ENCODE data around the gene FAM174C. TPM values are rescaled to one million over a fixed set of nuclear protein-coding genes. Genes with fewer than 3 reads are reported as not detected.
"Not testable (repeated sequence)": the region's sequence is repeated elsewhere in the genome, so short reads cannot be mapped to it uniquely, and the experiment has no call there.

The FAM174C gene
- total RNA-seq, 2 experiments from 2014 or later, result 74.8 to 76.1 TPM

GRCh38 chr19:1239796-1240737 is 35.3 kb upstream of the FAM174C start:
- peak; percentile 94 for DNase-seq
- H3K36me3 Mint-ChIP-seq, result no peaks in the 10 kb centered on the region
- peaks cover 9% of the 10 kb centered on the region for H3K27me3 Mint-ChIP-seq
- H3K4me1 Mint-ChIP-seq (ENCODE audit: low read depth), result peaks cover 37% of the 10 kb centered on the region
- no peaks in the 10 kb centered on the region for H3K9me3 Mint-ChIP-seq
- no peak overlapping the region for H3K4me3 Mint-ChIP-seq
- H3K27ac Mint-ChIP-seq, result no peak overlapping the region
- ChIA-PET CTCF (interaction anchor here (0.7 to 8.1 kb wide), 10 partner anchors 21 to 256 kb away, joined by 3 to 649 read pairs (median 4); partner anchors contain the start of genes ARHGAP45, CIRBP, GRIN3B and WDR18), POLR2A (interaction anchor here (1.1 to 2.7 kb wide), 2 partner anchors 26 to 29 kb away, joined by 4 to 10 read pairs; partner anchors contain the start of gene CIRBP)
- intact Hi-C loops (cut with micrococcal nuclease), result loop anchor here (2.0 to 5.0 kb wide), 5 partner anchors 107 to 319 kb away; partner anchors contain the start of genes GPX4, GRIN3B, RNU6-2 and TMEM259

- ChIA-PET POLR2A (interaction anchor here (0.8 to 2.7 kb wide), 3 partner anchors 27 to 32 kb away, joined by 3 to 10 read pairs (median 4); partner anchors contain the start of gene CIRBP), CTCF (interaction anchor here (0.6 to 8.1 kb wide), 14 partner anchors 20 to 257 kb away, joined by 3 to 649 read pairs (median 4); partner anchors contain the start of genes ARHGAP45, CIRBP, GRIN3B and WDR18)
- intact Hi-C loops (cut with micrococcal nuclease), result loop anchor here (2.0 to 5.0 kb wide), 5 partner anchors 108 to 320 kb away; partner anchors contain the start of genes GPX4, GRIN3B, RNU6-2 and TMEM259
- peak overlapping the region; percentile 73 for H3K4me3 Mint-ChIP-seq
- H3K4me1 Mint-ChIP-seq (ENCODE audit: low read depth), result peaks cover 37% of the 10 kb centered on the region
- no peak overlapping the region for H3K27ac Mint-ChIP-seq
- H3K9me3 Mint-ChIP-seq, result no peaks in the 10 kb centered on the region
- DNase-seq, result no peak
- no peaks in the 10 kb centered on the region for H3K36me3 Mint-ChIP-seq
- H3K27me3 Mint-ChIP-seq, result peaks cover 9% of the 10 kb centered on the region
Observed at GRCh38 chr19:1240925-1241324, 34.4 kb upstream of the FAM174C start.

- ChIA-PET POLR2A (interaction anchor here (0.8 to 2.7 kb wide), 3 partner anchors 28 to 31 kb away, joined by 3 to 10 read pairs (median 4); partner anchors contain the start of gene CIRBP), CTCF (interaction anchor here (0.6 to 8.1 kb wide), 10 partner anchors 20 to 257 kb away, joined by 3 to 649 read pairs (median 4); partner anchors contain the start of genes CIRBP and WDR18)
- Mint-ChIP-seq H3K9me3 (no peaks in the 10 kb centered on the region), H3K4me3 (peak within 1 kb of the TSS; percentile 91), H3K4me1 (ENCODE audit: low read depth) (peaks cover 37% of the 10 kb centered on the region), H3K27me3 (peaks cover 9% of the 10 kb centered on the region), H3K27ac (peak within 1 kb of the TSS; percentile 80), H3K36me3 (no peaks in the 10 kb centered on the region)
- DNase-seq, result peak; percentile 96
- intact Hi-C loops (cut with micrococcal nuclease), result loop anchor here (2.0 to 5.0 kb wide), 5 partner anchors 109 to 321 kb away; partner anchors contain the start of genes GPX4, GRIN3B, RNU6-2 and TMEM259
Observed at GRCh38 chr19:1241417-1242095, 33.8 kb upstream of the FAM174C start, which contains the start of gene ATP5F1D. ATP5F1D (plus strand) TSS chr19:1241751; CDS start chr19:1241851, 100 bp downstream.

GRCh38 chr19:1243768-1244692 is 31.3 kb upstream of the FAM174C start:
- ChIA-PET POLR2A (interaction anchor here (1.6 to 3.9 kb wide), 6 partner anchors 9 to 25 kb away, joined by 4 to 37 read pairs (median 8); partner anchors contain the start of gene CIRBP), CTCF (interaction anchor here (0.6 to 8.1 kb wide), 43 partner anchors 17 to 632 kb away, joined by 3 to 649 read pairs (median 4); partner anchors contain the start of genes ARHGAP45, CIRBP, CNN2 and FAM174C)
- peaks cover 29% of the 10 kb centered on the region for H3K4me1 Mint-ChIP-seq (ENCODE audit: low read depth)
- H3K36me3 Mint-ChIP-seq, result no peaks in the 10 kb centered on the region
- no peaks in the 10 kb centered on the region for H3K9me3 Mint-ChIP-seq
- peak; percentile 88 for DNase-seq
- H3K4me3 Mint-ChIP-seq, result peak overlapping the region; percentile 57
- peak overlapping the region; percentile 81 for H3K27ac Mint-ChIP-seq
- intact Hi-C loops (cut with micrococcal nuclease), result loop anchor here (1.0 to 5.0 kb wide), 3 partner anchors 22 to 222 kb away; partner anchors contain the start of genes GPX4, RNU6-2 and TMEM259
- H3K27me3 Mint-ChIP-seq, result peaks cover 2% of the 10 kb centered on the region

GRCh38 chr19:1244693-1245451 is 30.5 kb upstream of the FAM174C start:
- Mint-ChIP-seq H3K9me3 (no peaks in the 10 kb centered on the region), H3K36me3 (peaks cover 2% of the 10 kb centered on the region), H3K27ac (peak overlapping the region; percentile 81), H3K4me3 (peak overlapping the region; percentile 57), H3K4me1 (ENCODE audit: low read depth) (peaks cover 27% of the 10 kb centered on the region), H3K27me3 (no peaks in the 10 kb centered on the region)
- POLR2A ChIA-PET, result interaction anchor here (0.8 to 3.9 kb wide), 7 partner anchors 8 to 30 kb away, joined by 3 to 37 read pairs (median 7); partner anchors contain the start of genes CIRBP and FAM174C
- intact Hi-C loops (cut with micrococcal nuclease), result loop anchor here (1.0 to 5.0 kb wide), 3 partner anchors 21 to 223 kb away; partner anchors contain the start of genes GPX4, RNU6-2 and TMEM259
- CTCF ChIA-PET, result interaction anchor here (0.6 to 8.1 kb wide), 39 partner anchors 16 to 305 kb away, joined by 3 to 649 read pairs (median 4); partner anchors contain the start of genes ARHGAP45, CIRBP, CNN2 and FAM174C
- DNase-seq, result no peak

- H3K36me3 Mint-ChIP-seq, result peaks cover 3% of the 10 kb centered on the region
- H3K4me1 Mint-ChIP-seq (ENCODE audit: low read depth), result peaks cover 27% of the 10 kb centered on the region
- H3K27me3 Mint-ChIP-seq, result no peaks in the 10 kb centered on the region
- no peaks in the 10 kb centered on the region for H3K9me3 Mint-ChIP-seq
- H3K27ac Mint-ChIP-seq, result no peak overlapping the region
- no peak for DNase-seq
- intact Hi-C loops (cut with micrococcal nuclease), result no loop called here
- POLR2A ChIA-PET, result interaction anchor here (0.8 to 3.9 kb wide), 5 partner anchors 13 to 29 kb away, joined by 3 to 37 read pairs (median 4); partner anchors contain the start of genes CIRBP and FAM174C
- CTCF ChIA-PET, result interaction anchor here (1.5 to 8.1 kb wide), 4 partner anchors 15 to 262 kb away, joined by 4 to 649 read pairs (median 24); partner anchors contain the start of genes CIRBP, FAM174C and WDR18
- H3K4me3 Mint-ChIP-seq, result no peak overlapping the region
Observed at GRCh38 chr19:1245494-1246264, 29.7 kb upstream of the FAM174C start.

- H3K9me3 Mint-ChIP-seq; DNase-seq; intact Hi-C loops (cut with micrococcal nuclease); H3K36me3 Mint-ChIP-seq; H3K27me3 Mint-ChIP-seq; H3K4me3 Mint-ChIP-seq; H3K27ac Mint-ChIP-seq: not testable (repeated sequence)
- H3K4me1 Mint-ChIP-seq (ENCODE audit: low read depth), result peaks cover 19% of the 10 kb centered on the region
- CTCF ChIA-PET, result interaction anchor here (0.8 to 8.1 kb wide), 3 partner anchors 15 to 182 kb away, joined by 3 to 649 read pairs (median 5); partner anchors contain the start of gene CIRBP
- POLR2A ChIA-PET, result interaction anchor here (1.3 to 3.9 kb wide), 3 partner anchors 14 to 23 kb away, joined by 3 to 37 read pairs (median 4); partner anchors contain the start of gene CIRBP
Observed at GRCh38 chr19:1246265-1247087, 28.9 kb upstream of the FAM174C start.

GRCh38 chr19:1247748-1248138 is 27.6 kb upstream of the FAM174C start:
- Mint-ChIP-seq H3K36me3 (peaks cover 16% of the 10 kb centered on the region), H3K4me1 (ENCODE audit: low read depth) (peaks cover 14% of the 10 kb centered on the region), H3K9me3 (no peaks in the 10 kb centered on the region), H3K27me3 (no peaks in the 10 kb centered on the region), H3K4me3 (no peak overlapping the region), H3K27ac (peak overlapping the region; percentile 23)
- ChIA-PET CTCF (interaction anchor here (8.1 kb wide), 1 partner anchor 13 kb away, joined by 649 read pairs; the partner anchor contains the start of gene CIRBP), POLR2A (interaction anchor here (1.3 kb wide), 1 partner anchor 13 kb away, joined by 3 read pairs; no protein-coding TSS in a partner anchor)
- no peak for DNase-seq
- intact Hi-C loops (cut with micrococcal nuclease), result loop anchor here (2.0 kb wide), 2 partner anchors 159 to 451 kb away; partner anchors contain the start of genes DAZAP1 and PTBP1
